Neural cell (in vitro differentiated cells): ENCODE data around the gene CCNE1. TPM values are rescaled to one million over a fixed set of nuclear protein-coding genes. Genes with fewer than 3 reads are reported as not detected.

Experiments used
- H2AFZ ChIP-seq: fragments of 200-600, 300-800 bp; sonication (generic), shearing (Covaris generic); 2 replicates; pipeline ENCODE4 v1.6.0; 2014; ENCODE audit warnings: low read depth, mild to moderate bottlenecking, antibody characterized with exemption, low read length, moderate library complexity
- H3F3A ChIP-seq: fragments of 200-600 bp; shearing (Covaris generic); 2 replicates; pipeline ENCODE4 v1.6.1; 2016; ENCODE audit warnings: mild to moderate bottlenecking, moderate library complexity, mixed read lengths, antibody characterized with exemption, low read length; ENCODE audit not compliant: insufficient read depth, poor library complexity, severe bottlenecking
- H3K27ac ChIP-seq: fragments of 200-600, 300-800 bp; sonication (generic), shearing (Covaris generic); 2 replicates; pipeline ENCODE4 v1.5.1; 2014; ENCODE audit warnings: mild to moderate bottlenecking, low read length, moderate library complexity
- H3K27me3 ChIP-seq: fragments of 300-800, 200-600 bp; sonication (generic), shearing (Covaris generic); 2 replicates; pipeline ENCODE4 v1.6.0; 2014; ENCODE audit warnings: mild to moderate bottlenecking, low read depth, low read length, moderate library complexity; ENCODE audit not compliant: insufficient read depth
- H3K36me3 ChIP-seq: fragments of 300-800, 200-600 bp; sonication (generic), shearing (Covaris generic); 2 replicates; pipeline ENCODE4 v1.5.1; 2014; ENCODE audit warnings: mild to moderate bottlenecking, antibody characterized with exemption, low read length, moderate library complexity; ENCODE audit not compliant: insufficient read depth
- H3K4me2 ChIP-seq: fragments of 300-800, 200-600 bp; sonication (generic), shearing (Covaris generic); 2 replicates; pipeline ENCODE4 v1.6.0; 2014; ENCODE audit warnings: mild to moderate bottlenecking, low read length
- H3K4me3 ChIP-seq: fragments of 300-800, 200-600 bp; sonication (generic), shearing (Covaris generic); 2 replicates; pipeline ENCODE4 v1.5.1; 2014; ENCODE audit warnings: mild to moderate bottlenecking, low read length, moderate library complexity
- H3K79me2 ChIP-seq: fragments of 200-600 bp; shearing (Covaris generic); replicated peaks from 2 replicates; pipeline ENCODE4 v1.6.0; 2014; ENCODE audit warnings: mild to moderate bottlenecking, low read length, moderate library complexity; ENCODE audit not compliant: insufficient read depth
- H3K9ac ChIP-seq: fragments of 300-800, 200-600 bp; sonication (generic), shearing (Covaris generic); 2 replicates; pipeline ENCODE4 v1.6.1; 2016; ENCODE audit warnings: mild to moderate bottlenecking, low read length, mixed read lengths
- H3K9me2 ChIP-seq: fragments of 200-600 bp; shearing (Covaris generic); 2 replicates; pipeline ENCODE4 v1.6.1; 2016; ENCODE audit warnings: mild to moderate bottlenecking, low read length, mixed read lengths; ENCODE audit not compliant: insufficient read depth
- H3K9me3 ChIP-seq: fragments of 200-600, 300-800 bp; sonication (generic), shearing (Covaris generic); 2 replicates; pipeline ENCODE4 v1.6.1; 2016; ENCODE audit warnings: mild to moderate bottlenecking, mixed run types, low read length, moderate library complexity, mixed read lengths
- H4K20me1 ChIP-seq: fragments of 200-600 bp; shearing (Covaris generic); 2 replicates; pipeline ENCODE4 v1.6.1; 2016; ENCODE audit warnings: mild to moderate bottlenecking, mixed run types; ENCODE audit not compliant: insufficient read depth
- EP300 ChIP-seq: fragments of 450-650 bp; conservative IDR thresholded peaks from 2 replicates; pipeline ENCODE4 v1.6.1; 2014; ENCODE audit warnings: antibody characterized with exemption, mild to moderate bottlenecking, moderate library complexity; ENCODE audit not compliant: poor library complexity, severe bottlenecking
- EZH2 ChIP-seq: fragments of 200-600, 300-800 bp; shearing (Covaris generic), sonication (generic); IDR thresholded peaks from 2 replicates; pipeline ENCODE4 v1.6.1; 2014; ENCODE audit warnings: antibody characterized with exemption, low read length, borderline replicate concordance, mild to moderate bottlenecking; ENCODE audit not compliant: insufficient read depth, poor library complexity, severe bottlenecking
- MXI1 ChIP-seq: fragments of 450-650 bp; conservative IDR thresholded peaks from 2 replicates; pipeline ENCODE4 v1.6.1; 2014; ENCODE audit warnings: antibody characterized with exemption, mild to moderate bottlenecking; ENCODE audit not compliant: poor library complexity, severe bottlenecking
- POLR2AphosphoS5 ChIP-seq: IDR thresholded peaks from 2 replicates; pipeline ENCODE4 v1.6.1; 2012
- RAD21 ChIP-seq: fragments of 450-650 bp; conservative IDR thresholded peaks from 2 replicates; pipeline ENCODE4 v1.6.1; 2014; ENCODE audit warnings: antibody characterized with exemption, mild to moderate bottlenecking, moderate library complexity
- SMC3 ChIP-seq: fragments of 450-650 bp; conservative IDR thresholded peaks from 2 replicates; pipeline ENCODE4 v1.6.1; 2014; ENCODE audit warnings: antibody characterized with exemption, mild to moderate bottlenecking, moderate library complexity; ENCODE audit not compliant: poor library complexity
- TAF1 ChIP-seq: IDR thresholded peaks from 2 replicates; pipeline ENCODE4 v1.6.1; 2012; ENCODE audit warnings: low read depth
- polyA plus RNA-seq: library from polyadenylated mRNA; depleted of rRNA; stranded (reverse); fragments of >200 nt; gene quantifications from 2 replicates; pipeline ENCODE4 v1.2.3, GENCODE V29; 2014
- TF ChIP-seq, protein P1 (sequence below): fragments of 450-650 bp; IDR thresholded peaks from 2 replicates; pipeline ENCODE4 v1.5.1; 2014; ENCODE audit warnings: antibody characterized with exemption, mild to moderate bottlenecking, moderate library complexity; ENCODE audit not compliant: poor library complexity, severe bottlenecking
- TF ChIP-seq, protein P2 (sequence below): IDR thresholded peaks from 2 replicates; pipeline ENCODE4 v1.6.1; 2012; ENCODE audit warnings: borderline replicate concordance

The CCNE1 gene
- polyA plus RNA-seq, 1 donor from 2014 or later = 4.1 TPM

DNA sequence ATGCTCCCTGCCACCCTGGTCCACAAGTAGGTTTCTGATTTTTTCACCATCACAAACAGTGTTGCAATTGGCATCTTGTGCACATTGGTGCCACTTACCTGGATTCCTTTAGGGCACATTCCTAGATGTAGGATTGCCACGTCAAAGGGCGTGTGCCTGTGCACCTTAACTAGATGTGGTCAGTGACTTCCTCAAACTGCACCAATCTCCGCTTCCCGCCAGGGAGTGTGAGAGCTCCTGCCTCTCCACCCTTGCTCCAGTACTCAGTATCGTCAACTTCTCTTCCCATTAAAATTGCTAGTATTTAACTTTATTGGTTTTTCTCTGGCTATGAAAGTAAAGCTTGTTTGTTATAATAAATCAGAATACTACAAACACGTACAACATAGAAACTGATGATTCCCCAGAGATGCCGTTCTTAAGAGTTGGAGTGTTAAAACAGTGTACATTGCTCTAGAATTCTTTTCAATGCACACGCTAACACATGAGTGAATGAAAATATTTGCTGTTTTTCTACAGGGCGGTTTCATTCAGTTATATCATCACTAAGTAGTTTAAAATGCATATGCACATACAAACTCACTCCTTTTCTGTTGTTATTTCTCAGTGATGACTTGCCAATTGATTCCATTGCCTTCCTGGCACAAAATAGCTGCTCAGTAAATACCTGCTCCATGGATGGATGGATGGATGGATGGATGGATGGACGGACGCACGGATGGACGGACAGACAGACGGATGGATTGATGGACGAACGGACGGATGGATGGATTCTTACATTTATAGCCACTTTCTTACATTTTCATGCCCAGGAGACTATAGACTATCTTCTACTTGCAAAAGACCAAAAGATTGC is 23.4 kb downstream of the CCNE1 start:
- no peaks in the 10 kb centered on the region for H3K36me3 ChIP-seq
- no peak overlapping the region for H2AFZ ChIP-seq
- H3K79me2 ChIP-seq = no peaks in the 10 kb centered on the region
- no peaks in the 10 kb centered on the region for H3K9me3 ChIP-seq
- no peaks in the 10 kb centered on the region for H3K9me2 ChIP-seq
- no peak overlapping the region for H3K4me3 ChIP-seq
- no peak overlapping the region for H3K4me2 ChIP-seq
- H3K27me3 ChIP-seq = no peaks in the 10 kb centered on the region
- no peak overlapping the region for H3K27ac ChIP-seq
- TF ChIP-seq, protein P1, sequence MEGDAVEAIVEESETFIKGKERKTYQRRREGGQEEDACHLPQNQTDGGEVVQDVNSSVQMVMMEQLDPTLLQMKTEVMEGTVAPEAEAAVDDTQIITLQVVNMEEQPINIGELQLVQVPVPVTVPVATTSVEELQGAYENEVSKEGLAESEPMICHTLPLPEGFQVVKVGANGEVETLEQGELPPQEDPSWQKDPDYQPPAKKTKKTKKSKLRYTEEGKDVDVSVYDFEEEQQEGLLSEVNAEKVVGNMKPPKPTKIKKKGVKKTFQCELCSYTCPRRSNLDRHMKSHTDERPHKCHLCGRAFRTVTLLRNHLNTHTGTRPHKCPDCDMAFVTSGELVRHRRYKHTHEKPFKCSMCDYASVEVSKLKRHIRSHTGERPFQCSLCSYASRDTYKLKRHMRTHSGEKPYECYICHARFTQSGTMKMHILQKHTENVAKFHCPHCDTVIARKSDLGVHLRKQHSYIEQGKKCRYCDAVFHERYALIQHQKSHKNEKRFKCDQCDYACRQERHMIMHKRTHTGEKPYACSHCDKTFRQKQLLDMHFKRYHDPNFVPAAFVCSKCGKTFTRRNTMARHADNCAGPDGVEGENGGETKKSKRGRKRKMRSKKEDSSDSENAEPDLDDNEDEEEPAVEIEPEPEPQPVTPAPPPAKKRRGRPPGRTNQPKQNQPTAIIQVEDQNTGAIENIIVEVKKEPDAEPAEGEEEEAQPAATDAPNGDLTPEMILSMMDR = no peak
- TF ChIP-seq EZH2 (no peak), EP300 (no peak)
- H3F3A ChIP-seq = no peaks in the 10 kb centered on the region
- no peak overlapping the region for H3K9ac ChIP-seq
- no peaks in the 10 kb centered on the region for H4K20me1 ChIP-seq

DNA sequence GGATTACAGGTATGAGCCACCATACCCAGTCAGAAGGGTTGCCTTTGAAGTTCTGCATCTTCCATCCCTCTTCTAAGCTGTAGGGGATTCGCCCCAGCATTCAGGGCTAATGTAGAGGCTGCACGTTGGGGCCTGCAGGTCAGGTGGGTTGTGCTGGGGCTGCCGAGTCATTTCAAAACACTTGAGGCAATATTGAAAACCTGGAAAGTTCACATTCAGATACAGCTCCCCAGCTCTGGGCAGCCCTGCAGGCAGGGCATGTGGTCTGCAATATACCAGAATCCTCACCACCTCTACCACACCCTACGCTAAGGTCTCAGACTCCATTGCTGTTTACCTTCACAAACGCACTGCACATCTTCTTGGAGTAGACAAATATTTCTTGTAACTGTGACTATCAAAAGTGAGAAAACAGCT is 24.6 kb downstream of the CCNE1 start:
- Histone ChIP-seq H3K9me2 (no peaks in the 10 kb centered on the region), H2AFZ (no peak overlapping the region), H3K36me3 (no peaks in the 10 kb centered on the region), H3K9ac (no peak overlapping the region), H4K20me1 (no peaks in the 10 kb centered on the region), H3K9me3 (no peaks in the 10 kb centered on the region), H3K27ac (no peak overlapping the region), H3K4me3 (no peak overlapping the region), H3K79me2 (no peaks in the 10 kb centered on the region), H3K4me2 (no peak overlapping the region), H3F3A (no peaks in the 10 kb centered on the region), H3K27me3 (no peaks in the 10 kb centered on the region)
- TF ChIP-seq MXI1 (no peak), POLR2AphosphoS5 (no peak), EP300 (no peak), TAF1 (no peak), RAD21 (no peak), EZH2 (no peak), SMC3 (no peak)
- TF ChIP-seq, protein P2, sequence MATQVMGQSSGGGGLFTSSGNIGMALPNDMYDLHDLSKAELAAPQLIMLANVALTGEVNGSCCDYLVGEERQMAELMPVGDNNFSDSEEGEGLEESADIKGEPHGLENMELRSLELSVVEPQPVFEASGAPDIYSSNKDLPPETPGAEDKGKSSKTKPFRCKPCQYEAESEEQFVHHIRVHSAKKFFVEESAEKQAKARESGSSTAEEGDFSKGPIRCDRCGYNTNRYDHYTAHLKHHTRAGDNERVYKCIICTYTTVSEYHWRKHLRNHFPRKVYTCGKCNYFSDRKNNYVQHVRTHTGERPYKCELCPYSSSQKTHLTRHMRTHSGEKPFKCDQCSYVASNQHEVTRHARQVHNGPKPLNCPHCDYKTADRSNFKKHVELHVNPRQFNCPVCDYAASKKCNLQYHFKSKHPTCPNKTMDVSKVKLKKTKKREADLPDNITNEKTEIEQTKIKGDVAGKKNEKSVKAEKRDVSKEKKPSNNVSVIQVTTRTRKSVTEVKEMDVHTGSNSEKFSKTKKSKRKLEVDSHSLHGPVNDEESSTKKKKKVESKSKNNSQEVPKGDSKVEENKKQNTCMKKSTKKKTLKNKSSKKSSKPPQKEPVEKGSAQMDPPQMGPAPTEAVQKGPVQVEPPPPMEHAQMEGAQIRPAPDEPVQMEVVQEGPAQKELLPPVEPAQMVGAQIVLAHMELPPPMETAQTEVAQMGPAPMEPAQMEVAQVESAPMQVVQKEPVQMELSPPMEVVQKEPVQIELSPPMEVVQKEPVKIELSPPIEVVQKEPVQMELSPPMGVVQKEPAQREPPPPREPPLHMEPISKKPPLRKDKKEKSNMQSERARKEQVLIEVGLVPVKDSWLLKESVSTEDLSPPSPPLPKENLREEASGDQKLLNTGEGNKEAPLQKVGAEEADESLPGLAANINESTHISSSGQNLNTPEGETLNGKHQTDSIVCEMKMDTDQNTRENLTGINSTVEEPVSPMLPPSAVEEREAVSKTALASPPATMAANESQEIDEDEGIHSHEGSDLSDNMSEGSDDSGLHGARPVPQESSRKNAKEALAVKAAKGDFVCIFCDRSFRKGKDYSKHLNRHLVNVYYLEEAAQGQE = no peak
- TF ChIP-seq, protein P1 = no peak
